Naive B cell (primary cell): Measurements from ENCODE around the gene MMD2. TPM values are rescaled to one million over a fixed set of nuclear protein-coding genes. Genes with fewer than 3 reads are reported as not detected.
"Not testable (repeated sequence)": the region's sequence is repeated elsewhere in the genome, so short reads cannot be mapped to it uniquely, and the experiment has no call there.

Experiments used
- ATAC-seq, 2 donors: fragments of 150-1000 bp; cut with Tn5 transposase; 2 replicates each; pipeline ENCODE4 v1.10.0; 2021; ENCODE audit warnings: low read depth in 2 of 2, mild to moderate bottlenecking in 2 of 2, moderate library complexity in 2 of 2
- DNase-seq: peaks from one replicate; pipeline ENCODE4 v3.0.0; 2022
- H3K27ac Mint-ChIP-seq, 6 donors: one replicate each; pipeline ENCODE4 v1.8.0; 2020 to 2022; ENCODE audit warnings: mild to moderate bottlenecking in 6 of 6, mixed read lengths in 6 of 6, moderate library complexity in 5 of 6, inconsistent platforms in 2 of 6
- H3K27me3 Mint-ChIP-seq, 3 donors: one replicate each; pipeline ENCODE4 v1.8.0; 2021 to 2022; ENCODE audit warnings: mixed read lengths in 3 of 3, mild to moderate bottlenecking in 1 of 3
- H3K36me3 Mint-ChIP-seq, 2 donors: one replicate each; pipeline ENCODE4 v1.8.0; 2020 to 2022; ENCODE audit warnings: mixed read lengths in 2 of 2, inconsistent platforms in 1 of 2, mild to moderate bottlenecking in 1 of 2
- H3K4me1 Mint-ChIP-seq, 3 donors: one replicate each; pipeline ENCODE4 v1.8.0; 2020 to 2022; ENCODE audit warnings: mixed read lengths in 3 of 3, inconsistent platforms in 1 of 3, mild to moderate bottlenecking in 1 of 3, moderate library complexity in 1 of 3
- H3K4me3 Mint-ChIP-seq, 8 donors: one replicate each; pipeline ENCODE4 v1.8.0; 2020 to 2022; ENCODE audit warnings: mild to moderate bottlenecking in 8 of 8, mixed read lengths in 8 of 8, moderate library complexity in 8 of 8, inconsistent platforms in 2 of 8
- H3K9me3 Mint-ChIP-seq, 7 donors: one replicate each; pipeline ENCODE4 v1.8.0; 2020 to 2022; ENCODE audit warnings: mixed read lengths in 7 of 7, mild to moderate bottlenecking in 5 of 7, inconsistent platforms in 2 of 7, moderate library complexity in 1 of 7
- polyA plus RNA-seq, 6 donors: library from polyadenylated mRNA; unstranded; fragments of 300-500 nt; fragmentation: Illumina TruSeq; gene quantifications; one replicate each; pipeline ENCODE4 v1.2.3, GENCODE V29; 2021; ENCODE audit warnings: low read depth in 6 of 6

MMD2 gene, protein sequence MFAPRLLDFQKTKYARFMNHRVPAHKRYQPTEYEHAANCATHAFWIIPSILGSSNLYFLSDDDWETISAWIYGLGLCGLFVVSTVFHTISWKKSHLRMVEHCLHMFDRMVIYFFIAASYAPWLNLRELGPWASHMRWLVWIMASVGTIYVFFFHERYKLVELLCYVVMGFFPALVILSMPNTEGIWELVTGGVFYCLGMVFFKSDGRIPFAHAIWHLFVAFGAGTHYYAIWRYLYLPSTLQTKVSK
- polyA plus RNA-seq = not detected

DNA sequence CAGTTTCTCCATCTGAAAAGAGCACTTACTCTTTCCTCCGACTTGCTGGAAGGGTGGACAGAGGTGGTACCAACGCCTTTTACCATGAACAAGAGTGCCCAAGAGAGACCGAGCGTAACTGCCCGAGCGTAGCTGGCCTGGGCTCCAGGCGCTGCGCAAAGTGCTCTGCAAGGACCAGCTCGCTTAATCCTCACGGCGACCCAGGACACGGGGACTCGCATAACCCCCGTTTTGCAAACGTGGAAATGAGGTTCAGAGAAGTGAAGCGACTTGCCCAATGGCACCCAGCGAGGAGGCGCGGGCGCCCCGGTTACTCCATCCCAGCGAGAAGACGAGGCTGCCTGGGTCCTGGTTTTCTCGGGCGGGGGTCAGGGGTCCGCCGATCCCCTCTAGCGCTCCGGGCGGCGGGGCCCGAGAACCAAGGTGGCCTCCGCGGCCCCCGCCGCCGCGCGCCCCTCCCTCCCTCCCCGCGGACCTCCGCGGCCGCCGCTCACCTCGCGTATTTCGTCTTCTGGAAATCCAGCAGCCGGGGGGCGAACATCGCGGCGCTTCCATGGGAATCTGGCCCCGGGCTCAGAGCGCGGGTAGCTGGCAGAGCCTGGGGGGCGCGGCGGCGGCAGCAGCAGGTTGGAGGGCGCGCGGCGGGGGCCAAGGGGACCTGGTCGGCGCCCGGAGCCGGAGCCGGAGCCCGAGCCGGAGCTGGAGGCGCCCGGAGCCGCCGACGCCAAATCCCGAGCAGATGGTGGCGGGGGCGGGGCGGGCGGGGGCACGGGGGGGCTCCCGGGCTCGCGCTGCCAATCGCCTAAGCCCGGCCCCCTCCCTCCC is at the start of gene MMD2:
Gene MMD2 (minus strand): TSS at position 711 of the 825 bp plus-strand sequence. CDS start 170 bp downstream, at position 541.
- Mint-ChIP-seq H3K4me3 (peak within 1 kb of the TSS in 7 of 8 donors; percentile 43 to 86 (median 67)), H3K4me1 (peaks cover 4 to 11% (median 6%) of the 10 kb centered on the region in 3 donors), H3K9me3 (peaks cover 0 to 4% (median 0%) of the 10 kb centered on the region in 7 donors), H3K36me3 (no peaks in the 10 kb centered on the region), H3K27me3 (peaks cover 31 to 74% (median 48%) of the 10 kb centered on the region in 3 donors), H3K27ac (no peak within 1 kb of the TSS)
- DNase-seq (no peak), ATAC-seq (no peak)

DNA sequence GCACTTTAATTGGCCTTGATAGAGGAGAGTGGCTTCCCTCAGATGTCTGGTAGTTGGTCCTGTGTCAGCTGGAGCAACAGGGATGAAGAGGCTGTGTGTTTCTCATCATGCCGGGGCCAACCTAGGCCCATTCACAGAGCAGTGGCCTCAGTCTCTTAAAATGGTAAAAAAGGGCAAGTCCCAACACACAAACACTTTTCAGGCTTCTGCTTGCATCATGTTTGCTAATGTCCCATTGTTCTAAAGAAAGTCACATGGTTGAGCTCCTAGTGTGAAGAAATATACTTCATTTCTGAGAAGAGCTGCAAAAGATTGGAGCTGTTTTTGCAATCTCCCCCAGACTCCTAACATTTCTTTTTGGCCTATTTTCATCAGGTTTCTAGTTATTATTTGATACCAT is 46.1 kb upstream of the MMD2 start:
- Mint-ChIP-seq H3K9me3 (peaks cover 0 to 5% (median 3%) of the 10 kb centered on the region in 7 donors), H3K27ac (peak overlapping the region in 1 of 6 donors; percentile 39), H3K4me3 (no peak overlapping the region), H3K4me1 (no peaks in the 10 kb centered on the region), H3K27me3 (no peaks in the 10 kb centered on the region), H3K36me3 (peaks cover 14 to 18% of the 10 kb centered on the region in 2 donors)
- ATAC-seq (no peak), DNase-seq (no peak)

DNA sequence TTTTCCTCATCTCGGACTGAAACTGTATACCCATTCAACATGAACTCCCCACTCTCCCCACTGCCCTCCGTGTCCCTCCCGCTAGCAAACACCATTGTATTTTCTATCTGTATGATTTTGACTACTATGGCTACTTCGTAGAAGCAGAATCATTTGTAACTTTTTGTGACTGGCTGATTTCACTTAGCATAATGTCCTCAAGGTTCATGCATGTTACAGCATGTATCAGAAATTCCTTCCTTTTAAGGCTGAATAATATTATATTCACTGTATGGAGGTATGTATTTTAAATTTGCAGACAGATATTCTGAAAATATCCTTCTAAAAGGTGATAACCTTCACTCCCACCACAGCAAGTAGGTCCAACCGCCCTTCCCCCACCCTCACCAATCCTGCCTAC is 42.9 kb upstream of the MMD2 start:
- H3K27me3 Mint-ChIP-seq = no peaks in the 10 kb centered on the region
- peaks cover 19 to 26% of the 10 kb centered on the region in 2 donors for H3K36me3 Mint-ChIP-seq
- ATAC-seq = no peak
- H3K4me1 Mint-ChIP-seq = peaks cover 0 to 7% (median 6%) of the 10 kb centered on the region in 3 donors
- H3K4me3 Mint-ChIP-seq = no peak overlapping the region
- DNase-seq = no peak
- H3K9me3 Mint-ChIP-seq = peaks cover 0 to 3% (median 0%) of the 10 kb centered on the region in 7 donors
- H3K27ac Mint-ChIP-seq = peak overlapping the region in 2 of 6 donors; percentile 4 to 37

DNA sequence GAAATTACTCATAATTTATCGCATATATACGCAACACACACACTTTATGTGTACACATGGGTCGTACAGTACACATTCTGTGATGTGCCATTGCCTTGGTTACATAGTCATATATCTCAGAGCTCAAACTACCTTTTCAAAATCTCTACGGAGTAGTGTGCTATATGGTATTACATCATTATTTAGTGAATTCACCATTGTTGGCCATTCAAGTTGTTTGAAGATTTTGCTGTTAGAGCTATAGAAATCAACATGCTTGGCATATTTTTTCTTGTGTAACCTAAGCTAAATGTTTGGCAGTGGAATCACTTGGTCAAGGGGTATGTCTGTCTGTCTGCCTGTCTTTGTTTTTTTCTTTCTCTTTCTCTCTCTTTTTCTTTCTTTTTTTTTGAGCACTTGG is 42.0 kb upstream of the MMD2 start:
- Mint-ChIP-seq H3K27ac (peak overlapping the region in 3 of 6 donors; percentile 2 to 87 (median 84)), H3K27me3 (no peaks in the 10 kb centered on the region), H3K36me3 (peaks cover 19 to 31% of the 10 kb centered on the region in 2 donors), H3K9me3 (peaks cover 0 to 3% (median 0%) of the 10 kb centered on the region in 7 donors), H3K4me1 (peaks cover 0 to 7% (median 6%) of the 10 kb centered on the region in 3 donors), H3K4me3 (no peak overlapping the region)
- no peak for ATAC-seq
- no peak for DNase-seq

DNA sequence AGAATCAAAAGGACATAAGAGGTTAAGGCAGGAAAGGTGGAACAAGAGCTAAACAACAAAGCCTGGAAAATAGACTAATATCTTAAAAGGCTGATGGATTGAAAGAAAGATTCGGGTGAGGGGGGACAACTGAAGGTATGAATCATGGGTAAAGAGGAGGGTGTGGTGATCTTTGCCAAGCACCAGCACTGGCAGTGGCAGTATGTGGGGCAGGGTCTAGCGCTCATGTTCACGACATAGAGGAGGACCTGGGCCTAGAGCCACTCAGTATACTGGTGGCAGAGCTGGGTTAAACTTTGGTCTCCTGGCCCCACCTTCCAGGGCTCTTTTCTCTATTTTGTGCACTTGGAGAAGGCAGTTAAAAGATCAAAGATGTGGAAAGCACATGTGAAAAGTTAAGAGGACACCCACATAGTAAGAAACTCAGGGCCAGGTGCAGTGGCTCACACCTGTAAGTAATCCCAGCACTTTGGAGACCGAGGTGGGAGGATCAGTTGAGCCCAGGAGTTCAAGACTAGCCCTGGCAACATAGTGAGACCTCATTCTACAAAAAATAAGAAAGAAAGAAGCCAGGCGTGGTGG is 40.5 kb upstream of the MMD2 start:
- no peaks in the 10 kb centered on the region for H3K27me3 Mint-ChIP-seq
- peak overlapping the region in 1 of 6 donors; percentile 48 for H3K27ac Mint-ChIP-seq
- peaks cover 19 to 31% of the 10 kb centered on the region in 2 donors for H3K36me3 Mint-ChIP-seq
- no peaks in the 10 kb centered on the region for H3K9me3 Mint-ChIP-seq
- H3K4me1 Mint-ChIP-seq = peaks cover 0 to 10% (median 6%) of the 10 kb centered on the region in 3 donors
- no peak for DNase-seq
- H3K4me3 Mint-ChIP-seq = no peak overlapping the region
- ATAC-seq = no peak

GRCh38 chr7:4998910-4999309 is 39.9 kb upstream of the MMD2 start:
- Mint-ChIP-seq H3K9me3 (no peaks in the 10 kb centered on the region), H3K27me3 (no peaks in the 10 kb centered on the region), H3K4me3 (no peak overlapping the region), H3K4me1 (peaks cover 0 to 10% (median 6%) of the 10 kb centered on the region in 3 donors), H3K27ac (peak overlapping the region in 3 of 6 donors; percentile 2 to 69 (median 6)), H3K36me3 (peaks cover 19 to 31% of the 10 kb centered on the region in 2 donors)
- DNase-seq (no peak), ATAC-seq (no peak)

- DNase-seq (no peak), ATAC-seq (no peak)
- Mint-ChIP-seq H3K9me3 (no peaks in the 10 kb centered on the region), H3K27ac (peak overlapping the region in 2 of 6 donors; percentile 54 to 56), H3K36me3 (peaks cover 19 to 31% of the 10 kb centered on the region in 2 donors), H3K4me3 (no peak overlapping the region), H3K27me3 (no peaks in the 10 kb centered on the region), H3K4me1 (peaks cover 0 to 10% (median 6%) of the 10 kb centered on the region in 3 donors)
Observed at GRCh38 chr7:4998244-4998643, 39.3 kb upstream of the MMD2 start.

DNA sequence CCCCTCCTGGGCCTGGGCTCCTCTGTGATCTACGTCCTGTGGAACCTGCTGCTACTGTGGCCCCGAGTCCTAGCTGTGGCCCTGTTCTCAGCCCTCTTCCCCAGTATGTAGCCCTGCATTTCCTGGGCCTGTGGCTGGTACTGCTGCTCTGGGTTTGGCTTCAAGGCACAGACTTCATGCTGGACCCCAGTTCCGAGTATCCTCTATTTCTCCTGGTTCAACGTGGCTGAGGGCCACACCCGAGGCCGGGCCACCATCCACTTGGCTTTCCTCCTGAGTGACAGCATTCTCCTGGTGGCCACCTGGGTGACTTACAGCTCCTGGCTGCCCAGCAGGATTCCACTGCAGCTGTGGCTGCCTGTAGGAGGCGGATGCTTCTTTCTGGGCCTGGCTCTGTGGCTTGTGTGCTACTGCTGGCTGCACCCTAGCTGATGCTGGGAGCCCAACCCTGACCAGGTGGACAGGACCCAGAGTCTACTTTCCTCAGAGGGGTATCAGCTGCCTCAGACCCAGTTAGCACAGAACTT is 37.8 kb upstream of the MMD2 start:
- ATAC-seq (no peak), DNase-seq (no peak)
- Mint-ChIP-seq H3K4me1 (peaks cover 0 to 10% (median 6%) of the 10 kb centered on the region in 3 donors), H3K4me3 (no peak overlapping the region), H3K27ac (peak overlapping the region in 3 of 6 donors; percentile 39 to 92 (median 78)), H3K27me3 (no peaks in the 10 kb centered on the region), H3K9me3 (no peaks in the 10 kb centered on the region), H3K36me3 (peaks cover 19 to 31% of the 10 kb centered on the region in 2 donors)

GRCh38 chr7:4995429-4995969 is 36.5 kb upstream of the MMD2 start:
- Mint-ChIP-seq H3K36me3 (peaks cover 19 to 31% of the 10 kb centered on the region in 2 donors), H3K27ac (peak overlapping the region in 1 of 6 donors; percentile 81), H3K27me3 (no peaks in the 10 kb centered on the region), H3K4me1 (peaks cover 0 to 10% (median 6%) of the 10 kb centered on the region in 3 donors), H3K4me3 (no peak overlapping the region), H3K9me3 (no peaks in the 10 kb centered on the region)
- DNase-seq (no peak), ATAC-seq (no peak)

DNA sequence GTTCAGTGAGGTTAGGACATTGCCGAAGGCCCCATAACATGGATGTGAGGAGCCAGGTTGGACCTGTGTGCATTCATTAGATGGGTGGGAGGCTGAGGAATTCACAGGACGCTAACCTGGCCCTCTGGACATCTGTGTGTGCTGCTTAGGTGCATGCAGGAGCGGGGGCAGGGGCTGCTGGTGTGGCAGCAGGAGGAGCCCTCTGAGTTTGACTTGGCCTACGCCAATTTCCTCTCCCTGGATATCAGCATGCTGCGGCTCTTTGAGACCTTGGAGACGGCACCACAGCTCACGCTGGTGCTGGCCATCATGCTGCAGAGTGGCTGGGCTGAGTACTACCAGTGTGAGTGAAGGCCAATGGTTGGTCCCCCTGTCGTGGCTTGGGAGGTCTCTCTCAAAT is 34.5 kb upstream of the MMD2 start:
- H3K27ac Mint-ChIP-seq = no peak overlapping the region
- peaks cover 4 to 20% of the 10 kb centered on the region in 2 donors for H3K36me3 Mint-ChIP-seq

DNA sequence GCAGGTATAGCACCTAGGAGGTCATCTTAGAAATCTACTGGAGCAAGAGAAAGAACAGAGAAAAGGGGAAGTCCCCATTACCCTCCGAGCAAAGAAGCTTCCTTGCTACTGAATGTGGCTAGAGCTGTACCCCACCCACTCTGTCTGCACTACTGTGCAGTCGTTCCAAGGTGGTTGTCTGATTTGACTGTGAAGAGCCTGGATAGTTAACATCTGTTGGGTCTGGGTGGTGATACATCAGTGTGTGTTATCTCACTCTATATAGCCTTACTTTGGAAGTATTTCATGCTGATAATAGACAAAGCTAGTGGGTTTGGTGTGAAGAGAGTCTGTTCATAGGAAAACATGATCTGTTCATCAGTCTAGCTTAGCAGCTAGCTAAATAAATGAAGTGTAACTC is 23.8 kb upstream of the MMD2 start:
- not testable (repeated sequence) for H3K27me3 Mint-ChIP-seq, H3K9me3 Mint-ChIP-seq
- ATAC-seq (peak; percentile 99 to 100), DNase-seq (peak; percentile 12)
- Mint-ChIP-seq H3K36me3 (peaks cover 25 to 31% of the 10 kb centered on the region in 2 donors), H3K27ac (peak overlapping the region; percentile 2 to 94 (median 81)), H3K4me1 (peaks cover 15 to 25% (median 22%) of the 10 kb centered on the region in 3 donors), H3K4me3 (peak overlapping the region in 2 of 8 donors; percentile 26 to 83)

More for the DNA sequence above, 34.5 kb upstream of the MMD2 start:
- Mint-ChIP-seq H3K27me3 (no peaks in the 10 kb centered on the region), H3K4me1 (peaks cover 0 to 10% (median 7%) of the 10 kb centered on the region in 3 donors), H3K4me3 (no peak overlapping the region), H3K9me3 (no peaks in the 10 kb centered on the region)
- ATAC-seq (no peak), DNase-seq (no peak)

GRCh38 chr7:4981295-4981890 is 22.4 kb upstream of the MMD2 start:
- H3K4me3 Mint-ChIP-seq, ATAC-seq, H3K9me3 Mint-ChIP-seq, DNase-seq, H3K27me3 Mint-ChIP-seq: not testable (repeated sequence)
- peaks cover 16 to 34% (median 22%) of the 10 kb centered on the region in 3 donors for H3K4me1 Mint-ChIP-seq
- H3K27ac Mint-ChIP-seq = peak overlapping the region in 2 of 6 donors; percentile 41 to 60
- H3K36me3 Mint-ChIP-seq = peaks cover 24% of the 10 kb centered on the region in 2 donors
